GM21737 (cell line): ENCODE measurements around the gene ATP6AP2.
"Not testable (repeated sequence)": the region's sequence is repeated elsewhere in the genome, so short reads cannot be mapped to it uniquely, and the experiment has no call there.

Experiments used
- ATAC-seq: cut with Tn5 transposase; IDR thresholded peaks from one replicate; pipeline ENCODE4 v1.9.1; 2021; ENCODE audit warnings: mild to moderate bottlenecking, moderate library complexity; ENCODE audit not compliant: unreplicated experiment

ATP6AP2 gene

DNA sequence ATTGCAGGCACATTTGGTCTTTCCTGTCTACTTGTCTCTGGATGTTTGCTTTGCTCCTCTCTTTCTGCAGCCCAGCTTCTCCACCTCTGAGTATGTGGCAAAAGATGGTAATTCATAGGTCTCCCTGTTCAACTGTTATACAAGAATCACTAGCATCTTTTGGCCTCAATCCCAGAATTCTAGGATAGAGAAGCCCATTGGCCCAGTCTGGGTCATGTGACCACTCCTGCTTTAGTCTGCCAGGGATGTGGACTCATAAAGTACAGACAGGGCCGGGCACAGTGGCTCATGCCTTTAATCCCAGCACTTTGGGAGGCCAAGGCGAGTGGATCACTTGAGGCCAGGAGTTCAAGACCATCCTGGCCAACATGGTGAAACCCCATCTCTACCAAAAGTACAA is 5.4 kb upstream of the ATP6AP2 start:
- not testable (repeated sequence) for ATAC-seq

DNA sequence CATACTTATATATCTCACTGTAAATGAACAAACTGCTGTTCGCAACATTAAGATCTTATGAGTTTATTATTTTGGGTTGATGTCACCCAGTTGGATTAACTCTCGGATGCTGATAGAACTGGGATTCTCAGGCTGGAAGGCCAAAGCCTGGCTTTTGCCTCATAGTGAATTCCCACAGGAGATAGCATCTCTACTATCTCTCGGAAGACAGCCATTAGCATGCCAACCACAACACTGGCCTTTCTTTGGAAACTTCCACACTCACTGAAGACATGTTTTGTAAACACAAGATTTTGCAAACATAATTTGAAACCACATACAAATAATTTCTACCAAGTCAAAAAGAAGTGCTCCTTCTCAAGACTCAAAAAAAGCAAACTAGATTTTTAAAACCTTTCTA is 4.5 kb upstream of the ATP6AP2 start:
- ATAC-seq, result no peak

DNA sequence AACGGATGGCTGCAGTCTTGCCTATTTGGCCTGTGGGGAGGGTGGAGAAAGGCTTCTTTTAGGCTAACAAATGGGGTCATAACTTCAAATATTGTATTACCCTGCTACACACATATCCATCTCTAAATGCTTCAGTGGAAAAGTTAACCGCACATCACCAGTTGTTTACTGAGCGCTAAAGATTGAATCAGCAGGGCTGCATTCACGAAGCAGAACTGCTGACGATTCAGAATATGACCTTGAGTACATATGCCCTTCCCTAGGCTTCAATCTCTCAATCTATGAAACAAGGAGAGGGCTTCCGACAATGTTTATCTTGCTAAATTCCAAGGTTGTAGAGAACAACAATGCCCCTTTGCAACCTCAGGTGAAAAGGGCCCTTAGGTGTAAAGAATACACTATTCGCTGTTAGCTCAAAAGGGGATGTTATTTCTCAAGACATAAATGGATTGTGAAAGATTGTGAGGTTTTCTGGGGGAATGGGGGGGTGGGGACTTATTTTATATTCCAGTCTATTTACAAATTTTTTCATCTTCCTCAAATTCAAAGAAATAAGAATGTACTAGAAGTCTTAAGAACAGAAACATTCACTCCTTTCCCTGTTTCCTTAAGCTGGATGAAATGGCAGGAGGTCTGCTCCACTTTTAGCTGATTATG is 2.6 kb upstream of the ATP6AP2 start:
- ATAC-seq, result no peak

DNA sequence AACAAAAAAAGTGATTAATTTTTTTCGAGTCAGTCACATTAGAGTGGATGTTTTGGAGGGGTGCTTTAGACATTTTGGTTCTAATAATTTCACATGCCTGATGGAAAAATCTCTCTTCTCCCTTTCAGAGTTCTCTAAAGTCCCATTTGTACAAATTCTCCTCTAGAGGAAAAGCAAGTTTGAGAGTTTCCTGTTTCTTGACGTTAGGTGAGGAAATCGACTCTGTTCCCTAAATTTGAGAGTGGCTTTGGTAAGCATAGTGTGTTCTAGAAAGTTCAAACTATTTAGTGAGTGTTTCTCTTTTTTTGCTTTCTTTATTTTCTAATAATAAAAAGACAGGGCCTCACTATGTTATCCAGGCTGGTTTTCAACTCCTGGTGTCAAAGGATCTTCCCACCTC is 1.6 kb upstream of the ATP6AP2 start:
- ATAC-seq, result no peak

DNA sequence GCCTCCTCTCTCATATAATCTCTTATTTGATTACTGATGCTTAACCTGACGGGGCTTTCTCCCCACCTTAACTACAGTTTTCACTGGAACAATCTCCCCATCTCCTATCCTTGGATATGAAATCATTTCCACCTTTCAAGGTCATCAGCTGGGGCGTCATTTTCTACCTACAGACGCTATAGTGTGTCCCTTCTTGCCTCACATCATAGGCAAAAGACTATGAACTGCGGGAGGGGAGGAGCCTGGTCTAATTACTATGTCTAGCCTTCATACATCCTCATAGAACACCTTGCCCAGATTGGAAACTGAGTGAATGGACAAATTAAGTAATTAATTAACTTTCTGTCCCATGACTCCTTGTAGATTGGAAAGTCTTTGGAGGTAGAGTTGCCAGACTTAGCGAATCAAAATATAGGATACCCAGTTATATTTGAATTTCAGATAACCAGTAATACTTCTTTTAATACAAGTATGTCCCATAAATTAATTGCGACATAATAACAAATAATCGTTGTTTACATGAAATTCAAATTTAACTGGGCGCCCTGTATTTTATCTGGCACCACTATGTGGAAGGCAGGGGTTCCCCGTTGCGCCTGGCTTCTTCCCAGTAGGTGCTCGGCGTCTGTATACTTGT is 752 bp upstream of the ATP6AP2 start:
- ATAC-seq, result no peak

DNA sequence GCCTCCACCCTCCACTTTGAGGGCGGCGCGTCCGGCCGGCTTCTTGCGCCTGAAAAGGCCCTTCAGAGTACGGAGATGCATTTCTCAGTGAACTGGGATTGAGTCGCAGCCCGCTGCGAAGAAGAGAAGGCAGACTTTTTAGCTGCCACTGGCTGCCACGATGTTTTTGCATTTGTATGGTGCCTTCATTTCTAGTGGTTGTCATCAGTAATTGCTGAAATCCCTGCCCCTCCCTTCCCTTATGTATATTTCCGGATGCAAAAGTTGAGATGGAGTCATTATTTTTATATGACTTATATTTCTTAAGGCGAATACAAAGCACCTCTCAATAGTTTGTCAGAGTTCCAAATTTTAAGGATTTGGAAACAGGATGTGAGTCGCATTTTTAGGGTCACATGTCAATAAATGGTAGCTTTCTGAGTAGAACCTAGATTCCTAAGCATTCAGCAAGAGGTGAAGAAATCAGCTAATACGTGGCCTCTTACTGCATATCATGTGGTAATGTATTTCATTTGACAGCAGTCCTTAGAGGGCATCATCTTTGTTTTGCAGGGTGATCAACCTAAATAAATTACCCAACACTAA is 658 bp downstream of the ATP6AP2 start:
- ATAC-seq, result no peak

DNA sequence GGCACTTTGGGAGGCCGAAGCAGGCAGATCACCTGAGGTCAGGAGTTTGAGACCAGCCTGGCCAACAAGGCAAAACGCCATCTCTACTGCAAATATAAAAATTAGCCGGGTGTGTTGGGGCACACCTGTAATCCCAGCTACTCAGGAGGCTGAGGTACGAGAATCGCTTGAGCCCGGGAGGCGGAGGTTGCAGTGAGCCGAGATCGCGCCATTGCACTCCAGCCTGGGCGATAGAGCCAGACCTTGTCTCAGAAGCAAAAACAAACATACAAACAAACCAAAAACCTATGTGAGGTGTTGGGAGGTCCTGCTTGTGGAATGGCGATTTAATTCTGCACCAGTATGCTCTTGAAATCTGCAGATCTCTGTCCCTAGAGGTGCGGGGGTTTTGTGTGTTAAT is 1.4 kb downstream of the ATP6AP2 start:
- not testable (repeated sequence) for ATAC-seq

DNA sequence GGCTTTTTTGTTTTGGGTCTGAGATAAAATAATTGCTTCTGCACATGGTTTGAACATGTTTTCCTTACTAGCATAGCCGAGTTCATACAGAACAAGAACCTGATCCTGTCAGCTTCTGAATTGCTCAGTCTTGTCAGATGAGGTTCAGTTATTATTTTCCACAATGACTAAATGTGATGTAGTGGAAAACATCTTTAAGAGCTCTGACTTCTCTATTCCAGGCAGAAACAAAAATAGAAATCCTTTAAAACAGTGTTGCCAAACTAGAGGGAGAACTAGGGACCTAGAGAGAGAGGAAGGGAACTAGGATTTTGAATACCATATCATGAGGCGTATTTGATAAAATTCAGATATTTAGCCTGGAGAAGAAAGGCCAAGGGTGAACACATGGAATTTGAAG is 2.0 kb downstream of the ATP6AP2 start:
- ATAC-seq, result no peak

DNA sequence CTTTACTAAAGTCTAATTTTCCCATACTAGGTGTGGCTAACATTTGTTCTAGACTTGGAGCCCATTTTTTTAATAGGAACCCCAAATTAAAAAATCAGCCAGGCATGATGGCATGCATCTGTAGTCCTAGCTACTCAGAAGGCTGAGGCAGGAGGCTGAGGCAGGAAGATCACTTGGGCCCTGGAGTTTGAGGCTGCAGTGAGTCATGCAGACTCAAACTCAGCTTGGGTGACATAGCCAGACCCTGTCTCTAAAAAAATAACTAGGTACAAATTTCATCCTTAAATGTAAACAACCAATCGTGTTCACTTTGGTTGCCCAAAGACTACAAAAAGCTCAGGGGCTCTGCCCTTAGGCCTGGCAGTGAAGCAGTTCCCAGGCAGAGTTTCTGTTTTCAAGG is 6.9 kb downstream of the ATP6AP2 start:
- ATAC-seq, result not testable (repeated sequence)

DNA sequence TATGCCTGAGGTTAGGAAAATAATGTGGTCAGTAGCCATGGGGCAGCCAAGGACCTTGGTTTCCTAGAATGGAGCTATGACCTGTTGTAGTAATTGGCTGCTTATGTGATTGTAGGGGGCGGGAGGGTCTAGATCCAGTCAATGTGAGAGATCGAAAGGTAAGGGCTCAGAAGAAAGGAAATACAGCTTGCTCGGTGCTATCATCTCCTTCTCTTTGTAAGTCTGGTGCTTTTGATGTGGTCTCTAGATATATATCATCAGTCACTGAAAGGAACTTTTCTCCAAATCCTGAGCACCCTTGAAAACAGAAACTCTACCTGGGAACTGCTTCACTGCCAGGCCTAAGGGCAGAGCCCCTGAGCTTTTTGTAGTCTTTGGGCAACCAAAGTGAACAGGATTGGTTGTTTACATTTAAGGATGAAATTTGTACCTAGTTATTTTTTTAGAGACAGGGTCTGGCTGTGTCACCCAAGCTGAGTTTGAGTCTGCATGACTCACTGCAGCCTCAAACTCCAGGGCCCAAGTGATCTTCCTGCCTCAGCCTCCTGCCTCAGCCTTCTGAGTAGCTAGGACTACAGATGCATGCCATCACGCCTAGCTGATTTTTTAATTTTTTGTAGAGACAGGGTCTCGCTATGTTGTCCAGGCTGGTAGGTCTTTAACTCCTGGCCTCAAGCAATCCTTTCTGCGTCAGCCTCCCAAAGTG is 9.0 kb downstream of the ATP6AP2 start:
- ATAC-seq, result not testable (repeated sequence)

DNA sequence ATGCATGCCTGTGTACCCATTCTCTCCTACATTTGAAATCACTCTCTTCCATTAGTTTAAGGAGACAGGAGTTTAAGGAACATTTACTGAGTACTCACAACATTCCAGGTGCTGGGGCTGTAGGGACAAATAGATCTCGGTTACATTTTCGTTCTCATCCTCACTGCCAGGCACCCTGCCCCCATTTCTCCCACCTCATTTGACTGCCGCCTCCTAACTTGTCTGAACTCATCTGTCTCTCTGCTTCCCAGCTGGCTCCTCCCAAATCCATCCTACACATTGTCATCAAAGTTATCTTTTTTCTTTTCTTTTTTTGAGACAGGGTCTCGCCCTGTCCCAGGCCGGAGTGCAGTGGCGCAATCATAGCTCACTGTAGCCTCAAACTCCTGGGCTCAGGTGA is 22.7 kb downstream of the ATP6AP2 start:
- ATAC-seq, result no peak

DNA sequence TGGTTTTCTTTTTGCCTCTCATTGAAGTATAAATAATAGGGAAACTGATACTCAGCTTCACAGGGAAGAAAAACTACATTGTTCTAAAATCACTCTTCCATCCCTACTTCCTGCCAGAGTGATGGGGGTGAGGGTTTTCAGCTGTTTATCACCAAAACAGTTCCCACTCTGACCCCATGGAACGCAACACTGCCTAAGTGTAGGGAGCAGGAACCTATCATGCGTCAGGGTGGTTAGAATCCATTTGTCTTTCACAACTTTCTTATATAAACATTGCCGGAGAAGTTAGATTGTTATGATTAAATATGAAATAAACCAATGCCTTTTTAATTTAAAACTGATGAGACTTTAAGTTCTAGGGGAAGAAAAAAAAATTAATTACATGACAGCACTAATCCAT is 26.6 kb downstream of the ATP6AP2 start:
- ATAC-seq, result no peak

DNA sequence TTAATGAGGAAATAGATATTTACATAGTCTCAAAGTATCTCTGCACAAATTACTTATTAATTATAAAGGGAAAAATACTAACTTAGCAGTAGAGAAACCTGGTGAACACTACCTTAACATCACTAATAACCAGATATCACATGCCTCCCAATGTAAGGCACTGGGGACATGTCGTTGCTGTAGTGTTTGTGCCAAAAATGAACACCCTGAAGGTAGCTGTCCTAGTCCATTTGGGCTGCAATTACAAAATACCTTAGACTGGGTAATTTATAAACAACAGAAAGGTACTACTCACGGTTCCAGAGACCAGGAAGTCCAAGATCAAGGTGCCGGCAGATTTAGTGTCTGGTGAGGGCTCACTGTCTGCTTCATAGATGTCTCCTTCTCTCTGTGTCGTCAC is 31.7 kb downstream of the ATP6AP2 start:
- no peak for ATAC-seq

DNA sequence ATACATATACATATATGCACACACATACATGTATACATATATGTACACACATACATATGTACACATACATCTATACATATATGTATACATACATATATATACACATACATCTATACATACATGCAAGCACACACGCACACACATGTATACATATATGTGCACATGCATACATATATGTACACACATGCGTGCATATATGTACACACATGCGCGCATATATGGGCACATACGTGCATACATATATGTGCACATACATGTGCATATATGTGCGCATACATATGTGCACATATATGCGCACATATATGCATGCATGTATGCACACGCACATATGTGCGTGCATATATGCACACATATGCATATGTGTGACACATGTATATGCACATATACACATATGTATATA is 35.2 kb downstream of the ATP6AP2 start:
- ATAC-seq, result no peak

DNA sequence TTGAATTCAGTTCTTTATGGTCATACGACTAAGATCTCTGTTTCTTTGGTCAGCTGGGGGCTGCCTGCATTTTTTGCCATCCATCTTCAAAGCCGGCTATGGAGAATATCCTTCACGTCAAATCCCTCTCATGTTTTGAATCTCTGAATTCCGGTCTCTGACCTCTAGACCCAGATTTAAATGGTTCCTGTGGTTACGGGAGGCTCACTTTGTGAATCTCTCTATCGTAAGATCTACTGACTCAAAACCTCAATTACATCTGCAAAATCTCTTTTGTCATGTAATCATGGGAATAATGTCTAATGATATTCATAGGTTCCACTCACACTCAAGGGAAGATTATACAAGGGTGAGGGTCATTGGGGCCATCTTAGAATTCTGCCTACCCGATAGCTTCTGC is 36.8 kb downstream of the ATP6AP2 start:
- no peak for ATAC-seq

DNA sequence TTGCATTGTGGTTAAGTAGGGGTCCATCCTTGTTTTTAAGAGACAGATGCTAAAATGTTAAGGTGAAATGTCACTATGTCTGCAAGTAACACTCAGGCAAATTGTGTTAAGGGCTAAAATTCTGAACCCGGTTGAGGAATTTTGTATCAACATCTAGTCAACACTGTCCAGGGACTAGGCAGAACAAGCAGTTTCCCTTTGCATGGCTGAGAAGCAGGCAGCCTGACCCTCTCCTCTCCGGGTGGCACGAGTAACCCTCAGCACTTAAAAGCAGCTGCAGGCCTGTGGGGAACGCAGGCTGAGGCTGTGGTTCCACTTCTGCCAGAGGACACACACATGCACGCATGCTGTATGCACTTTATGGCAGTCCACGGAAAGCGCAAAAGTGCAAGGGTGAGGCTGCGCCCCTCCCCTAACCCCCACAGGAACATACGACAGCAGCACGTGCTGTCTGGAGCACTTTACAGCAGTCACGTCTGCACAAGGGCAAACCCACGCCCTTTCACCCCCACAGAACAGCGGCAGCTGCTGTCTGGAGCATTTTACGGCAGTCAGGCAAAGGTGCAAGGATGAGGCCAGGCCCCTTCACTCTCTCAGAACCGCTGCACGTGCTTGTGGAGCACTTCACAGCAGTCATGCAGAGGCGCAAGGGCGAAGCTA is 41.8 kb downstream of the ATP6AP2 start:
- ATAC-seq, result no peak

DNA sequence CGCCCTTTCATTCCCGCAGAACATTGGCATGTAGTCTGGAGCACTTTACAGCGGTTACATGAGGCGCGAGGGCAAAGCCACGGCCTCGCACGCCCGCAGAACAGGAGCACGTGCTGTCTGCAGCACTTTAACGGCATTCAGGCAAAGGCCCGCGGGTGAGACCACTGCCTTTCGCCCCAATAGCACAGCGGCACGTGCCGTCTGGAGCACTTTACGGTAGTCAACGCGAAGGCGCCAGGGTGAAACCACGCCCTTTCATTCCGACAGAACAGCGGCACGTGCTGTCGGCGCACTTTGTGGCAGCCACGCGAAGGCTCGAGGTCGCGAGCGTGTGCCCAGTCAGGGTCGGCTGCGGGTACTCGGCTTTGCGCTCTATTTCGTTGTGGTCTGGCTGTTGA is 42.4 kb downstream of the ATP6AP2 start, which contains the start of gene MPC1L:
MPC1L (plus strand) TSS at position 290 of the 398 bp plus-strand sequence. CDS start 138 bp downstream, outside the sequence.
- no peak for ATAC-seq

DNA sequence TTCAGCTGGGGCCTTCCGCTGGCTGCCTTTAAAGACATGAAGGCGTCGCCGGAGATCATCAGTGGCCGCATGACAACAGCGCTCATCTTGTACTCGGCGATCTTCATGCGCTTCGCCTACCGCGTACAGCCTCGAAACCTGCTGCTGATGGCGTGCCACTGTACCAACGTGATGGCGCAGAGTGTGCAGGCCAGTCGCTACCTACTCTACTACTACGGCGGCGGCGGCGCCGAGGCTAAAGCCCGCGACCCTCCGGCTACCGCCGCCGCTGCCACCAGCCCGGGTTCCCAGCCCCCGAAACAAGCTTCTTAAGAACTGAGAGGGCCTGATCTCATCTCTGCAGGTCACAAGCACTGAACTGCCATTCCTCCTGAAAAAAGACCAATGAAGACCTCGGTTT is 42.9 kb downstream of the ATP6AP2 start:
- ATAC-seq, result no peak

DNA sequence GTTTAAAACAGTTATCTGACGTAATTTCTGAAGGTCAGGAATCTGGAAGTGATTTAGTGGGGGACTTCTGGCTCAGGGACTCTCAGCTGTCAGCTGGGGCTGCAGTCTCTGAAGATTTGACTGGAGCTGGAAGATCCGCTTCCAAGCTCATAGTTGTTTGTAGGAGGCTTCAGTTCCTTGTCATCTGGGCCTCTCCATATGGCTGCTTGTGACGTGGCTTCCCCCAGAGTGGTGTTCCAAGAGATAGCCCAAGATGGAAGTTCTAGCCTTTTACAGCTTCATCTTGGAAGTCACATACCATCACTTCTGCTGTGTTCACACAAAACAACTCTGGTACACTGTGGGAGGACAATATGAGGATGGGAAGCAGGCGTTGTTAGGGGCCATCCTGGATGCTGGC is 44.5 kb downstream of the ATP6AP2 start:
- ATAC-seq, result no peak

DNA sequence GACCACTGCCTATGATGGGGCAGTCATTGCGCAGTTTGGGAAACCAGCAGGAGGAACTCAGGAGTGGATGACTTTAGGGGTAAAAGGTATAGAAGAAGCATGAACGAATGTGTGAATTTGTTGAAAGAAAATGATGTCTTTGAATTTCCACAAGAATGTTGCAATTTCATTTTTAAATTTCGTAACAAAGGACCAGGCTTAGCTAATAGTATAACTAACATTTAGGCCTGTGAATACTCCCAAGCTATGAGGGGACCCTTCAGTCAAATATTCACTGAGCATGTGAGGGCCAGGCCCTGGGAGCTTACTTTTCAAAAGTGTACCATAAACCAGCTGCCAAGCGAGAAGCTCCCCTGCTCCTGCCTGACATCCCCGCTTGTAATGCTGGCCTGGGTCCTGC is 47.7 kb downstream of the ATP6AP2 start:
- no peak for ATAC-seq

DNA sequence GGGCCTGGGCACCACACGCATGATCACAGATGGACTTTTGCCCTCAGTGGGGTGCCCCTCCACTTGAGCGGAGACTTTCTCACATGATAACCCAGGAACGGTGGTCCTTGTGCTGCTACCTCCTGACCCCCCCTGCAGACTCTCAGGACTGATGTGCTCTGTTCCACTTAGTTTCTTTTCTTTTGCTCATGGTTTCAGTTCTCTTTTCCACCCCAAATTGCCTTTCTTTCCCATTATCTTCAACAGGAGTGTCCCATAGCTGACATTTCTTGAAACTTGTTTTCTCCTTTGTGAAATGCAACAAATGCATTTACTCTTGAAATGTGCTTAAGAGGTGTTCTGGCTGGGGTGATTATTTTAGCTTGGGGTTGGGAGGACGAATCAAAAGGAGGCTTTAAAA is 51.4 kb downstream of the ATP6AP2 start:
- no peak for ATAC-seq
